Measurements from ENCODE around the gene HMSD. TPM values are rescaled to one million over a fixed set of nuclear protein-coding genes. Genes with fewer than 3 reads are reported as not detected.

Gene HMSD
- total RNA-seq, 1 experiment from 2014 or later, result 3.0 TPM

DNA sequence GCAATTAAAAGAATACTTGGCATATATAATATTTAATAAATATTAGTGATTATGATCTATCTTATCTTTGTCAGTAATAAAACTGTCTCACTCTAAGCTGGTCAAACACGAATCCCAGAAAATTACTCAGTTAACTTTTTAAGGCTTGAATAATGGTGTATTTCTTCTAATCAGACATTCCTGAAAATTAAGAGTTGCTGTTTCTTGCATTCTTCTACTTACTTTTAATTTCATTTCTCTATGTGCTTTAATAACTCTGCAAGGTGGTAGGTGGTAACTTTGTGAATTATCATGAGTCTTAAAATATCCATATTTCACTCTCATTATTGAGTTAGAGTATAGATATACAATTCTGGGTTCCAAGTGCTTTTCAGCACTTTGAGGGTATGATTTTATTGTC is 44.4 kb upstream of the HMSD start:
- Mint-ChIP-seq H3K27me3 (ENCODE audit: low read depth) (no peaks in the 10 kb centered on the region), H3K4me3 (no peak overlapping the region), H3K27ac (no peak overlapping the region), H3K4me1 (peaks cover 13% of the 10 kb centered on the region), H3K36me3 (peaks cover 13% of the 10 kb centered on the region), H3K9me3 (peaks cover 17% of the 10 kb centered on the region)
- DNase-seq (ENCODE audit: low spot score), result no peak
- ChIA-PET POLR2A (no interaction called here), CTCF (no interaction called here)
- ATAC-seq, result no peak
- TF ChIP-seq TEAD1 (CRISPR knock-in tag; IDR thresholded peaks at IDR 0.05), result no peak
- TF ChIP-seq, protein P1, sequence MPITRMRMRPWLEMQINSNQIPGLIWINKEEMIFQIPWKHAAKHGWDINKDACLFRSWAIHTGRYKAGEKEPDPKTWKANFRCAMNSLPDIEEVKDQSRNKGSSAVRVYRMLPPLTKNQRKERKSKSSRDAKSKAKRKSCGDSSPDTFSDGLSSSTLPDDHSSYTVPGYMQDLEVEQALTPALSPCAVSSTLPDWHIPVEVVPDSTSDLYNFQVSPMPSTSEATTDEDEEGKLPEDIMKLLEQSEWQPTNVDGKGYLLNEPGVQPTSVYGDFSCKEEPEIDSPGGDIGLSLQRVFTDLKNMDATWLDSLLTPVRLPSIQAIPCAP (CRISPR knock-in tag; IDR thresholded peaks at IDR 0.05), result no peak
- no peak for TF ChIP-seq USF2 (CRISPR knock-in tag; IDR thresholded peaks at IDR 0.05)
- TF ChIP-seq ZNF416 (CRISPR knock-in tag; IDR thresholded peaks at IDR 0.05), result no peak
- TF ChIP-seq PRRX2 (CRISPR knock-in tag; IDR thresholded peaks at IDR 0.05), result no peak
- TF ChIP-seq CREB1 (CRISPR knock-in tag; IDR thresholded peaks at IDR 0.05), result no peak
- TF ChIP-seq JAZF1 (CRISPR knock-in tag; IDR thresholded peaks at IDR 0.05), result no peak
- no peak for TF ChIP-seq SP1 (CRISPR knock-in tag; conservative IDR thresholded peaks at IDR 0.05)
- TF ChIP-seq, protein P2, sequence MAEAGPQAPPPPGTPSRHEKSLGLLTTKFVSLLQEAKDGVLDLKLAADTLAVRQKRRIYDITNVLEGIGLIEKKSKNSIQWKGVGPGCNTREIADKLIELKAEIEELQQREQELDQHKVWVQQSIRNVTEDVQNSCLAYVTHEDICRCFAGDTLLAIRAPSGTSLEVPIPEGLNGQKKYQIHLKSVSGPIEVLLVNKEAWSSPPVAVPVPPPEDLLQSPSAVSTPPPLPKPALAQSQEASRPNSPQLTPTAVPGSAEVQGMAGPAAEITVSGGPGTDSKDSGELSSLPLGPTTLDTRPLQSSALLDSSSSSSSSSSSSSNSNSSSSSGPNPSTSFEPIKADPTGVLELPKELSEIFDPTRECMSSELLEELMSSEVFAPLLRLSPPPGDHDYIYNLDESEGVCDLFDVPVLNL (CRISPR knock-in tag; IDR thresholded peaks at IDR 0.05; ENCODE audit: borderline replicate concordance, low read depth), result no peak
- TF ChIP-seq ESRRA (CRISPR knock-in tag; IDR thresholded peaks at IDR 0.05; ENCODE audit: borderline replicate concordance), result no peak
- no peak for TF ChIP-seq PRDM15 (CRISPR knock-in tag; IDR thresholded peaks at IDR 0.05)
- no peak for TF ChIP-seq NR2C2 (CRISPR knock-in tag; IDR thresholded peaks at IDR 0.05)
- no peak for TF ChIP-seq AFF4 (CRISPR knock-in tag; IDR thresholded peaks at IDR 0.05; ENCODE audit: borderline replicate concordance)
- TF ChIP-seq TEAD4 (CRISPR knock-in tag; IDR thresholded peaks at IDR 0.05), result no peak
- TF ChIP-seq ZNF138 (CRISPR knock-in tag; conservative IDR thresholded peaks at IDR 0.05), result no peak
- TF ChIP-seq, protein P3, sequence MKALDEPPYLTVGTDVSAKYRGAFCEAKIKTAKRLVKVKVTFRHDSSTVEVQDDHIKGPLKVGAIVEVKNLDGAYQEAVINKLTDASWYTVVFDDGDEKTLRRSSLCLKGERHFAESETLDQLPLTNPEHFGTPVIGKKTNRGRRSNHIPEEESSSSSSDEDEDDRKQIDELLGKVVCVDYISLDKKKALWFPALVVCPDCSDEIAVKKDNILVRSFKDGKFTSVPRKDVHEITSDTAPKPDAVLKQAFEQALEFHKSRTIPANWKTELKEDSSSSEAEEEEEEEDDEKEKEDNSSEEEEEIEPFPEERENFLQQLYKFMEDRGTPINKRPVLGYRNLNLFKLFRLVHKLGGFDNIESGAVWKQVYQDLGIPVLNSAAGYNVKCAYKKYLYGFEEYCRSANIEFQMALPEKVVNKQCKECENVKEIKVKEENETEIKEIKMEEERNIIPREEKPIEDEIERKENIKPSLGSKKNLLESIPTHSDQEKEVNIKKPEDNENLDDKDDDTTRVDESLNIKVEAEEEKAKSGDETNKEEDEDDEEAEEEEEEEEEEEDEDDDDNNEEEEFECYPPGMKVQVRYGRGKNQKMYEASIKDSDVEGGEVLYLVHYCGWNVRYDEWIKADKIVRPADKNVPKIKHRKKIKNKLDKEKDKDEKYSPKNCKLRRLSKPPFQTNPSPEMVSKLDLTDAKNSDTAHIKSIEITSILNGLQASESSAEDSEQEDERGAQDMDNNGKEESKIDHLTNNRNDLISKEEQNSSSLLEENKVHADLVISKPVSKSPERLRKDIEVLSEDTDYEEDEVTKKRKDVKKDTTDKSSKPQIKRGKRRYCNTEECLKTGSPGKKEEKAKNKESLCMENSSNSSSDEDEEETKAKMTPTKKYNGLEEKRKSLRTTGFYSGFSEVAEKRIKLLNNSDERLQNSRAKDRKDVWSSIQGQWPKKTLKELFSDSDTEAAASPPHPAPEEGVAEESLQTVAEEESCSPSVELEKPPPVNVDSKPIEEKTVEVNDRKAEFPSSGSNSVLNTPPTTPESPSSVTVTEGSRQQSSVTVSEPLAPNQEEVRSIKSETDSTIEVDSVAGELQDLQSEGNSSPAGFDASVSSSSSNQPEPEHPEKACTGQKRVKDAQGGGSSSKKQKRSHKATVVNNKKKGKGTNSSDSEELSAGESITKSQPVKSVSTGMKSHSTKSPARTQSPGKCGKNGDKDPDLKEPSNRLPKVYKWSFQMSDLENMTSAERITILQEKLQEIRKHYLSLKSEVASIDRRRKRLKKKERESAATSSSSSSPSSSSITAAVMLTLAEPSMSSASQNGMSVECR (CRISPR knock-in tag; IDR thresholded peaks at IDR 0.05; ENCODE audit: borderline replicate concordance), result no peak
- no peak for TF ChIP-seq SMAD4 (CRISPR knock-in tag; IDR thresholded peaks at IDR 0.05)
- TF ChIP-seq, protein P4, sequence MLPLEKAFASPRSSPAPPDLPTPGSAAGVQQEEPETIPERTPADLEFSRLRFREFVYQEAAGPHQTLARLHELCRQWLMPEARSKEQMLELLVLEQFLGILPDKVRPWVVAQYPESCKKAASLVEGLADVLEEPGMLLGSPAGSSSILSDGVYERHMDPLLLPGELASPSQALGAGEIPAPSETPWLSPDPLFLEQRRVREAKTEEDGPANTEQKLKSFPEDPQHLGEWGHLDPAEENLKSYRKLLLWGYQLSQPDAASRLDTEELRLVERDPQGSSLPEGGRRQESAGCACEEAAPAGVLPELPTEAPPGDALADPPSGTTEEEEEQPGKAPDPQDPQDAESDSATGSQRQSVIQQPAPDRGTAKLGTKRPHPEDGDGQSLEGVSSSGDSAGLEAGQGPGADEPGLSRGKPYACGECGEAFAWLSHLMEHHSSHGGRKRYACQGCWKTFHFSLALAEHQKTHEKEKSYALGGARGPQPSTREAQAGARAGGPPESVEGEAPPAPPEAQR (CRISPR knock-in tag; IDR thresholded peaks at IDR 0.05), result no peak
- TF ChIP-seq GABPB1 (CRISPR knock-in tag; IDR thresholded peaks at IDR 0.05), result no peak
